ENCODE results near the gene PLEKHA1.

The PLEKHA1 gene

GRCh38 chr10:122464586-122464985, 90.1 kb downstream of the PLEKHA1 start:
- ChIA-PET CTCF (no interaction called here), POLR2A (no interaction called here)
- H3K36me3 ChIP-seq (ENCODE audit: control insufficient read depth in 4 of 4, insufficient read depth in 4 of 4, low read length in 3 of 4): no peaks in the 10 kb centered on the region
- peaks cover 0 to 29% (median 11%) of the 10 kb centered on the region in 4 experiments for H3K4me1 ChIP-seq (ENCODE audit: control extremely low read depth in 1 of 4, control insufficient read depth in 4 of 4, insufficient read depth in 4 of 4, low read length in 3 of 4)
- no peaks in the 10 kb centered on the region for H3K9me3 ChIP-seq (ENCODE audit: control extremely low read depth in 1 of 5, control insufficient read depth in 4 of 5, insufficient read depth in 2 of 5, low read depth in 1 of 5, low read length in 4 of 5)
- WGBS (ENCODE audit: insufficient coverage): 91% methylated on average over 9 of the region's 11 CpGs
- no peak overlapping the region for H3K27ac ChIP-seq (ENCODE audit: insufficient read depth in 1 of 2, low read depth in 1 of 2, low read length in 2 of 2, poor library complexity in 1 of 2, severe bottlenecking in 2 of 2)
- H3K27me3 ChIP-seq (replicated peaks in 2 of 5; ENCODE audit: control insufficient read depth in 4 of 5, insufficient read depth in 5 of 5, low read length in 4 of 5): peaks cover 0 to 92% (median 32%) of the 10 kb centered on the region in 5 experiments
- no peak overlapping the region for H3K4me3 ChIP-seq (ENCODE audit: control insufficient read depth in 1 of 7, extremely low read depth in 1 of 7, insufficient read depth in 4 of 7, low read depth in 2 of 7, low read length in 6 of 7)
- DNase-seq: no peak

DNA sequence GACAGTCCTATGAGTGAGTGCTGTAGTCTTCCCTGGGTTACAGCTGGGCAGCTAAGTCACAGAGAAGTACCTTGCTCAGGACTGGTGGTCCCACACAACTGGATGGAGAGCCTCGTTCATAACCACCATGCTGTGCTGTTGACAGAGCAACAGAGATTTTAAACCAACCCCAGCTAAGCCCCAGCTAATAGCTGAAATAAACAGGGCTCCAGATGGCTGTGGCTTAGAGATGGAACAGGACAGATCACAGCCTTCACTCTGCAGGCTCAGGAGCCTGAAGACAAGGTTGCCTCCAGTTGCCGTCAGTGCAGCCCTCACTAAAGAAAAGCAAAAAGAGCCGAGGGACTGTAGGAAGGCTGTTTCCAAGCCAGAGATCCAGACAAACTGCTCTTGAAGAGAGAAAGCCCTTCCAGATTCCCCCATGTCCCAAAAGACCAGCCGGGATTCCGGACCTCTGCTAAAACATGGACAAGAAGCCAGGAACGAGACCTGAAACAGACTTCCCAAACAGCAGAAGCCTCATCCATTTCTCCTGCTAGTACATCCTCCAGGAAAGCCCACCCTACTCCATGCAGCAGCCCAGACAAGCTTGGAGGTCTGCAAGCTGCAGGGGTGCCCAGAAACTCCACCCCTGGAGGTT, 91.0 kb downstream of the PLEKHA1 start:
- Histone ChIP-seq H3K36me3 (ENCODE audit: control insufficient read depth in 4 of 4, insufficient read depth in 4 of 4, low read length in 3 of 4) (no peaks in the 10 kb centered on the region), H3K27ac (ENCODE audit: insufficient read depth in 1 of 2, low read depth in 1 of 2, low read length in 2 of 2, poor library complexity in 1 of 2, severe bottlenecking in 2 of 2) (no peak overlapping the region), H3K4me3 (ENCODE audit: control insufficient read depth in 1 of 7, extremely low read depth in 1 of 7, insufficient read depth in 4 of 7, low read depth in 2 of 7, low read length in 6 of 7) (no peak overlapping the region), H3K4me1 (ENCODE audit: control extremely low read depth in 1 of 4, control insufficient read depth in 4 of 4, insufficient read depth in 4 of 4, low read length in 3 of 4) (peaks cover 0 to 24% (median 10%) of the 10 kb centered on the region in 4 experiments), H3K9me3 (ENCODE audit: control extremely low read depth in 1 of 5, control insufficient read depth in 4 of 5, insufficient read depth in 2 of 5, low read depth in 1 of 5, low read length in 4 of 5) (no peaks in the 10 kb centered on the region), H3K27me3 (replicated peaks in 2 of 5; ENCODE audit: control insufficient read depth in 4 of 5, insufficient read depth in 5 of 5, low read length in 4 of 5) (peaks cover 0 to 90% (median 30%) of the 10 kb centered on the region in 5 experiments)
- DNase-seq: no peak
- CTCF ChIA-PET: no interaction called here
- POLR2A ChIA-PET: no interaction called here
- 89% methylated on average over 6 of the region's 6 CpGs for WGBS (ENCODE audit: insufficient coverage)

- Histone ChIP-seq H3K27me3 (replicated peaks in 2 of 5; ENCODE audit: control insufficient read depth in 4 of 5, insufficient read depth in 5 of 5, low read length in 4 of 5) (peaks cover 0 to 93% (median 28%) of the 10 kb centered on the region in 5 experiments), H3K36me3 (ENCODE audit: control insufficient read depth in 4 of 4, insufficient read depth in 4 of 4, low read length in 3 of 4) (no peaks in the 10 kb centered on the region), H3K4me3 (ENCODE audit: control insufficient read depth in 1 of 7, extremely low read depth in 1 of 7, insufficient read depth in 4 of 7, low read depth in 2 of 7, low read length in 6 of 7) (no peak overlapping the region), H3K4me1 (ENCODE audit: control extremely low read depth in 1 of 4, control insufficient read depth in 4 of 4, insufficient read depth in 4 of 4, low read length in 3 of 4) (peaks cover 0 to 10% (median 2%) of the 10 kb centered on the region in 4 experiments), H3K27ac (ENCODE audit: insufficient read depth in 1 of 2, low read depth in 1 of 2, low read length in 2 of 2, poor library complexity in 1 of 2, severe bottlenecking in 2 of 2) (no peak overlapping the region), H3K9me3 (ENCODE audit: control extremely low read depth in 1 of 5, control insufficient read depth in 4 of 5, insufficient read depth in 2 of 5, low read depth in 1 of 5, low read length in 4 of 5) (no peaks in the 10 kb centered on the region)
- CTCF ChIA-PET: no interaction called here
- 91% methylated on average over 7 of the region's 8 CpGs for WGBS (ENCODE audit: insufficient coverage)
- no peak for DNase-seq
- POLR2A ChIA-PET: interaction anchor here (1.5 kb wide), 1 partner anchor 12 kb away, joined by 4 read pairs; no protein-coding TSS in a partner anchor
These were observed 92.5 kb downstream of the PLEKHA1 start for GRCh38 chr10:122466951-122467381.

DNA sequence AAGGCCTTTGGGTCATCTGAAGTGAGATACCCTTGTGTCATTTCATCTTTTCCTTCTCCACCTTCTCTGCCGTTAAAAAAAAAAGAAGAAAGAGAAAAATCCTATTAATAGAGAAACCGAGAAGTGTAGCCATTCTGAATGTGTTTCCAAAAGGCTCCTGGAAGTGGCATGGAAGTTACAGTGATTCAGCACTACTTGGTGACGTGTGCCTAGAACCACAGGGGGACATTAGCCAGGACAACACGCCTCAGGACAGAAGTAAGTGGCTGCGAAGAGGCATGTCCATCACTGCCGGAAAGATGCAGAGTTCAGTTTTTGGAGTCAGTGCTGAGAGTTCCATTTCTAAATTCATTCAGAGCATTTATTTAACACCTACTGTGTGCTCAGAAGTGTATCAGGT, 93.2 kb downstream of the PLEKHA1 start:
- H3K36me3 ChIP-seq (ENCODE audit: control insufficient read depth in 4 of 4, insufficient read depth in 4 of 4, low read length in 3 of 4): no peaks in the 10 kb centered on the region
- H3K27ac ChIP-seq (ENCODE audit: insufficient read depth in 1 of 2, low read depth in 1 of 2, low read length in 2 of 2, poor library complexity in 1 of 2, severe bottlenecking in 2 of 2): no peak overlapping the region
- H3K9me3 ChIP-seq (ENCODE audit: control extremely low read depth in 1 of 5, control insufficient read depth in 4 of 5, insufficient read depth in 2 of 5, low read depth in 1 of 5, low read length in 4 of 5): no peaks in the 10 kb centered on the region
- H3K4me1 ChIP-seq (ENCODE audit: control extremely low read depth in 1 of 4, control insufficient read depth in 4 of 4, insufficient read depth in 4 of 4, low read length in 3 of 4): peaks cover 0 to 3% (median 0%) of the 10 kb centered on the region in 4 experiments
- 61% methylated on average over 2 of the region's 6 CpGs for WGBS (ENCODE audit: insufficient coverage)
- DNase-seq: no peak
- no peak overlapping the region for H3K4me3 ChIP-seq (ENCODE audit: control insufficient read depth in 1 of 7, extremely low read depth in 1 of 7, insufficient read depth in 4 of 7, low read depth in 2 of 7, low read length in 6 of 7)
- CTCF ChIA-PET: no interaction called here
- H3K27me3 ChIP-seq (replicated peaks in 2 of 5; ENCODE audit: control insufficient read depth in 4 of 5, insufficient read depth in 5 of 5, low read length in 4 of 5): peaks cover 0 to 91% (median 24%) of the 10 kb centered on the region in 5 experiments
- POLR2A ChIA-PET: interaction anchor here (0.6 kb wide), 1 partner anchor 1970 kb away, joined by 3 read pairs; no protein-coding TSS in a partner anchor

- H3K36me3 ChIP-seq (ENCODE audit: control insufficient read depth in 4 of 4, insufficient read depth in 4 of 4, low read length in 3 of 4): no peaks in the 10 kb centered on the region
- WGBS (ENCODE audit: insufficient coverage): 85% methylated on average over 3 of the region's 5 CpGs
- ChIA-PET CTCF (no interaction called here), POLR2A (no interaction called here)
- no peak overlapping the region for H3K27ac ChIP-seq (ENCODE audit: insufficient read depth in 1 of 2, low read depth in 1 of 2, low read length in 2 of 2, poor library complexity in 1 of 2, severe bottlenecking in 2 of 2)
- H3K4me1 ChIP-seq (ENCODE audit: control extremely low read depth in 1 of 4, control insufficient read depth in 4 of 4, insufficient read depth in 4 of 4, low read length in 3 of 4): no peaks in the 10 kb centered on the region
- H3K9me3 ChIP-seq (ENCODE audit: control extremely low read depth in 1 of 5, control insufficient read depth in 4 of 5, insufficient read depth in 2 of 5, low read depth in 1 of 5, low read length in 4 of 5): no peaks in the 10 kb centered on the region
- peaks cover 0 to 91% (median 17%) of the 10 kb centered on the region in 5 experiments for H3K27me3 ChIP-seq (replicated peaks in 2 of 5; ENCODE audit: control insufficient read depth in 4 of 5, insufficient read depth in 5 of 5, low read length in 4 of 5)
- no peak overlapping the region for H3K4me3 ChIP-seq (ENCODE audit: control insufficient read depth in 1 of 7, extremely low read depth in 1 of 7, insufficient read depth in 4 of 7, low read depth in 2 of 7, low read length in 6 of 7)
- DNase-seq: no peak
These were observed 93.9 kb downstream of the PLEKHA1 start for GRCh38 chr10:122468307-122468925.

- ChIA-PET CTCF (no interaction called here), POLR2A (no interaction called here)
- Histone ChIP-seq H3K36me3 (ENCODE audit: control insufficient read depth in 4 of 4, insufficient read depth in 4 of 4, low read length in 3 of 4) (no peaks in the 10 kb centered on the region), H3K27ac (ENCODE audit: insufficient read depth in 1 of 2, low read depth in 1 of 2, low read length in 2 of 2, poor library complexity in 1 of 2, severe bottlenecking in 2 of 2) (no peak overlapping the region), H3K4me1 (ENCODE audit: control extremely low read depth in 1 of 4, control insufficient read depth in 4 of 4, insufficient read depth in 4 of 4, low read length in 3 of 4) (peaks cover 0 to 2% (median 0%) of the 10 kb centered on the region in 4 experiments), H3K4me3 (ENCODE audit: control insufficient read depth in 1 of 7, extremely low read depth in 1 of 7, insufficient read depth in 4 of 7, low read depth in 2 of 7, low read length in 6 of 7) (no peak overlapping the region), H3K9me3 (ENCODE audit: control extremely low read depth in 1 of 5, control insufficient read depth in 4 of 5, insufficient read depth in 2 of 5, low read depth in 1 of 5, low read length in 4 of 5) (no peaks in the 10 kb centered on the region), H3K27me3 (replicated peaks in 2 of 5; ENCODE audit: control insufficient read depth in 4 of 5, insufficient read depth in 5 of 5, low read length in 4 of 5) (peaks cover 3 to 88% (median 20%) of the 10 kb centered on the region in 5 experiments)
- 93% methylated on average over 11 of the region's 11 CpGs for WGBS (ENCODE audit: insufficient coverage)
- DNase-seq: no peak
These were observed 94.6 kb downstream of the PLEKHA1 start for GRCh38 chr10:122468926-122469781.
